Trophoblast cell (in vitro differentiated cells and primary cell): ENCODE data around the gene PTPRN2.

Experiments used
- DNase-seq, 2 donors: peaks; one replicate each; pipeline ENCODE4 v3.0.0-alpha.2; 2016
- H2AFZ ChIP-seq: 2 replicates; pipeline ENCODE4 v1.6.1; 2013; ENCODE audit warnings: low read length, moderate library complexity, mild to moderate bottlenecking; ENCODE audit not compliant: insufficient read depth, poor library complexity
- H2AK5ac ChIP-seq: 2 replicates; pipeline ENCODE4 v1.6.1; 2013; ENCODE audit warnings: mild to moderate bottlenecking, low read length
- H2BK120ac ChIP-seq: 2 replicates; pipeline ENCODE4 v1.6.1; 2013; ENCODE audit warnings: low read length, mild to moderate bottlenecking, moderate library complexity; ENCODE audit not compliant: insufficient read depth, poor library complexity
- H2BK12ac ChIP-seq: 2 replicates; pipeline ENCODE4 v1.6.1; 2013; ENCODE audit warnings: mild to moderate bottlenecking, low read length, moderate library complexity
- H2BK5ac ChIP-seq: 2 replicates; pipeline ENCODE4 v1.6.1; 2013; ENCODE audit warnings: low read length, low read depth, moderate library complexity, mild to moderate bottlenecking; ENCODE audit not compliant: poor library complexity
- H3K14ac ChIP-seq: 2 replicates; pipeline ENCODE4 v1.6.1; 2013; ENCODE audit warnings: mild to moderate bottlenecking, low read length
- H3K18ac ChIP-seq: 2 replicates; pipeline ENCODE4 v1.6.1; 2013; ENCODE audit warnings: mild to moderate bottlenecking, low read length
- H3K23ac ChIP-seq: 2 replicates; pipeline ENCODE4 v1.6.1; 2013; ENCODE audit warnings: low read length
- H3K27ac ChIP-seq: 2 replicates; pipeline ENCODE4 v1.5.1; 2013; ENCODE audit warnings: low read depth, mild to moderate bottlenecking, inconsistent platforms, low read length, moderate library complexity
- H3K27me3 ChIP-seq: 2 replicates; pipeline ENCODE4 v1.6.1; 2013; ENCODE audit warnings: inconsistent platforms, mild to moderate bottlenecking, low read length, moderate library complexity; ENCODE audit not compliant: insufficient read depth
- H3K36me3 ChIP-seq, 2 experiments: 1 replicate in 1 of 2; 2 replicates in 1 of 2; pipeline ENCODE4 v1.6.1; 2013; ENCODE audit warnings: low read length in 2 of 2, mild to moderate bottlenecking in 2 of 2, moderate library complexity in 1 of 2; ENCODE audit not compliant: insufficient read depth in 2 of 2, control insufficient read depth in 1 of 2
- H3K4ac ChIP-seq: 2 replicates; pipeline ENCODE4 v1.6.1; 2013; ENCODE audit warnings: low read depth, mild to moderate bottlenecking, low read length, moderate library complexity
- H3K4me1 ChIP-seq, 2 experiments: 1 replicate in 1 of 2; 2 replicates in 1 of 2; pipeline ENCODE4 v1.6.1; 2013; ENCODE audit warnings: low read length in 2 of 2, mild to moderate bottlenecking in 2 of 2, moderate library complexity in 1 of 2; ENCODE audit not compliant: insufficient read depth in 2 of 2, control insufficient read depth in 1 of 2
- H3K4me2 ChIP-seq: 2 replicates; pipeline ENCODE4 v1.6.1; 2013; ENCODE audit warnings: inconsistent platforms, mild to moderate bottlenecking, low read length, moderate library complexity
- H3K4me3 ChIP-seq: 2 replicates; pipeline ENCODE4 v1.5.1; 2013; ENCODE audit warnings: mild to moderate bottlenecking, low read depth, low read length, inconsistent platforms
- H3K79me1 ChIP-seq: one replicate; pipeline ENCODE4 v1.6.1; 2013; ENCODE audit warnings: low read length
- H3K79me2 ChIP-seq: 2 replicates; pipeline ENCODE4 v1.6.1; 2013; ENCODE audit warnings: low read length, mild to moderate bottlenecking; ENCODE audit not compliant: control insufficient read depth, insufficient read depth, poor library complexity
- H3K9ac ChIP-seq: 2 replicates; pipeline ENCODE4 v1.6.1; 2013; ENCODE audit warnings: mild to moderate bottlenecking, low read length
- H3K9me3 ChIP-seq: 2 replicates; pipeline ENCODE4 v1.6.1; 2013; ENCODE audit warnings: low read depth, mild to moderate bottlenecking, control low read depth, inconsistent platforms, low read length; ENCODE audit not compliant: insufficient read depth
- H4K12ac ChIP-seq: 2 replicates; pipeline ENCODE4 v1.6.1; 2013; ENCODE audit warnings: low read depth, mild to moderate bottlenecking, low read length, moderate library complexity
- H4K8ac ChIP-seq: 2 replicates; pipeline ENCODE4 v1.6.1; 2013; ENCODE audit warnings: low read depth, mild to moderate bottlenecking, low read length, moderate library complexity
- H4K91ac ChIP-seq: one replicate; pipeline ENCODE4 v1.6.1; 2013; ENCODE audit warnings: low read depth, mild to moderate bottlenecking, low read length, moderate library complexity
- WGBS: extraction: QIAGEN DNeasy Blood & Tissue Kit; methylation state at CpG from one replicate; pipeline ENCODE4 v1.1.7; 2013; ENCODE audit warnings: missing lambda C conversion rate; ENCODE audit not compliant: insufficient read length, insufficient coverage; ENCODE audit errors: extremely low coverage; 5-methylcytosine and 5-hydroxymethylcytosine counted together

PTPRN2 gene

DNA sequence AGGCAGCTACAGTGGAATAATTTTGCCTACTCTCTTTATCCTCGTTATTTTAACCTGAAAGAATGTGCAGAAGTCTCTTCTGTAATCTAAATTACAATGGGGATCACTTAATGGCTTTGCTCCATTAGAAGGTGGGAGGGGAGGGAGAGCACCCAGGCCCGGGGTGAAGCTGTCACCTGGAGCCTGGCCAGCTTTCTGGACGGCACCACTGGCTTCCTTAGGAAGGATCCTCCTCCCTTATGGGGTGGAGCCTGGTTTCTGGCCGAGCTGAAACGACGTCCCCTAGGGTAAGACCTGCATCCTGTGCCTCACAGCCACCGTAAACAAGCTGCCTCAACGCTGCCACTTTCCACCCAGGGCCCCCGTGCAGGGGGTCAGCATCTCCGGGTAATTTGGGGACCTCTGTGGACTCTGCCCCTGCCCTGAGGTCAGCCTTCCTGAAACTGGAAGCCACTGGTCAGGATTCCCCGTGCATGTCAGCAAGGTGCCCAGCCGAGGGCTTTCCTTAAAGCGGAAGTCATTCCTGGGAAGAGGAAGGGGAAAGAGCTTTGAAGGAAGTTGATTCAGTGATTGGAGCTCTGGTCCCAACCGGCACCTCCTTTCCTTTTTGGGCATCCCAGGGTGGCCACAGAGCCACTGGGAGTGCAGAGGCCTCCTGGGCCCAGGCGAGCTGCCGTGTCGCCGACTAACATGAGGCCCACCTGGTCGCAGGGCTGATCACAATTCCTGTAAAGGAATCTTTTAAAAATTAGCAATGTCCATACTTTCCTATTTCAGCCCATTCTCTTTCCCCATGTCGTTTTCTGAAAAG, 681.8 kb downstream of the PTPRN2 start:
- Histone ChIP-seq H4K12ac (no peak overlapping the region), H3K4me3 (no peak overlapping the region), H3K18ac (no peak overlapping the region), H3K79me1 (no peaks in the 10 kb centered on the region), H3K27ac (no peak overlapping the region), H3K9ac (no peak overlapping the region), H3K36me3 (no peaks in the 10 kb centered on the region), H2AK5ac (no peak overlapping the region), H3K9me3 (peaks cover 12% of the 10 kb centered on the region), H2BK5ac (no peak overlapping the region), H4K91ac (no peak overlapping the region), H3K4ac (no peak overlapping the region), H2BK120ac (no peak overlapping the region), H3K79me2 (no peaks in the 10 kb centered on the region), H2AFZ (no peak overlapping the region), H3K4me2 (no peak overlapping the region), H4K8ac (no peak overlapping the region), H2BK12ac (no peak overlapping the region), H3K27me3 (no peaks in the 10 kb centered on the region), H3K23ac (no peak overlapping the region), H3K14ac (no peak overlapping the region), H3K4me1 (no peaks in the 10 kb centered on the region)
- WGBS: no CpG with 5 or more reads among the region's 20 CpGs
- no peak for DNase-seq

DNA sequence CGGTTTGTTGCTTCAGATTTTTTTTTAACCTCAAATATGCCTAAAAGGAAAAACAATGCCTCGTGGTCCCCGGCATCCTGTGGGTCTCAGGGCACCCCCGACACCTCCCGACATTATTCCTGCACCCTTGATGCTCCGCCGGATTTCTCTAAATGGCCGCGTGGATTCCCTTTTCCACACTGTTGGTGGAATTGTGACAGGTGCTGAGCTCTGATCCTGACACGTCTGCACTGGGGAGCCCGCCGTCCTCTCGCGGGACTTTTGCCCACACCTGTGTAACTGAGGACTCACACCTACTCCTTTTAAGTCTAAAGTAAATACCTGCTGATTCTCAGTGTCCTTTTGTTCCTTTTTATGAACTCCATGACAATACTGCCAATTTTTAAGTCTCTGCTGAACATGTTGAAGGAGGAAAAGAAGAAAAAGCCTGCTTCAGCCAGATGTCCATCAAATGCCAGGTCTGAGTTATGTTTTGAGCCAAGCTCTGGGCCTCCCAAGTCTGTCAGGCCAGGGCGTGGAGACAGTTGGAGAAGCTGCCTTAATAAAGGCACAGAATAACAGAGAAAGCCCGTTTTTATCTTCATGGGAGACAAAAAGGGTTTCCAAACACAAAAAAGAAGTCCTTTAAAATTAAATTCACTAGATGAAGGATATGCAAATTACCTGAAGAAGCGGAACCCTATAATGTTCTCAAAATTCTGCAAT, 682.6 kb downstream of the PTPRN2 start:
- Histone ChIP-seq H4K91ac (no peak overlapping the region), H3K79me2 (no peaks in the 10 kb centered on the region), H3K23ac (no peak overlapping the region), H3K9ac (no peak overlapping the region), H3K4me1 (no peaks in the 10 kb centered on the region), H3K79me1 (no peaks in the 10 kb centered on the region), H3K4ac (no peak overlapping the region), H2BK5ac (no peak overlapping the region), H3K9me3 (peaks cover 12% of the 10 kb centered on the region), H4K12ac (no peak overlapping the region), H2BK120ac (no peak overlapping the region), H2BK12ac (no peak overlapping the region), H2AFZ (no peak overlapping the region), H3K4me2 (no peak overlapping the region), H2AK5ac (no peak overlapping the region), H3K27ac (no peak overlapping the region), H3K14ac (no peak overlapping the region), H3K4me3 (no peak overlapping the region), H3K18ac (no peak overlapping the region), H3K27me3 (no peaks in the 10 kb centered on the region), H3K36me3 (no peaks in the 10 kb centered on the region), H4K8ac (no peak overlapping the region)
- WGBS: no CpG with 5 or more reads among the region's 17 CpGs
- no peak for DNase-seq

DNA sequence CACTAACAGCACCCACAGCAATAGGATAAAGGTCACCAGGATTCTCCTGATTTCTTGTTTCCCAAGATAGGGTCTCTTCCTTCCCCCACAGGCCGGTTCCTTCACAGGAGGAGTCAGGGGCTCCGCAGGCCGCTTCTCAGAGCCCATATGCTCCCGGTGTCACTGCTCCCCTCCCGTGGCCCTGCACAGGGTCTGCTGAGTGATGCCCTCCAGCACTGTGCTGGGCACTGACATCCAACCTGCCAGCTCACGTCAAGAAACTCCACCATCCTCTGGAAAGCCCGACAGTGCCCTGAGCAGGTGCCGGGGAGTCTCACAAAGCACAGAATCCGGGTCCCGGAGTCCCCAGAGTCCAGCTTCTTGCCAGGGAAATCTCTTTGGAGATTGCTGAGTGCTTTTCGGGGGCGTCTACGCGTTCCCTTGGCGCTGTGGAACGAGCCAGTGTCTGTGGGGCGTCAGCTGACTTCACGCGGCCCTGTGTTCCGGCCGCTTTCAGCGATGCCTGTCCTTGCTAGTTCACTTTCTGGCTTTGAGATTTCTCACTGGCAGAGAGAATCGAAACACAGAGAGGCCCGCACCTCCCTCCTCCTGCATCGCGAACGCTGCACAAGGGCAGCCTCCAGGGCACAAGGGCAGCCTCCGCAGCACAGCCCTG, 683.3 kb downstream of the PTPRN2 start:
- no peak overlapping the region for H3K4ac ChIP-seq
- DNase-seq: no peak
- H4K91ac ChIP-seq: no peak overlapping the region
- no peaks in the 10 kb centered on the region for H3K27me3 ChIP-seq
- WGBS: no CpG with 5 or more reads among the region's 28 CpGs
- no peak overlapping the region for H2AK5ac ChIP-seq
- no peak overlapping the region for H3K18ac ChIP-seq
- H3K4me3 ChIP-seq: no peak overlapping the region
- H2BK12ac ChIP-seq: no peak overlapping the region
- no peaks in the 10 kb centered on the region for H3K4me1 ChIP-seq
- no peak overlapping the region for H2BK120ac ChIP-seq
- H2AFZ ChIP-seq: no peak overlapping the region
- no peak overlapping the region for H3K23ac ChIP-seq
- H3K79me2 ChIP-seq: no peaks in the 10 kb centered on the region
- no peak overlapping the region for H3K9ac ChIP-seq
- H3K4me2 ChIP-seq: no peak overlapping the region
- no peaks in the 10 kb centered on the region for H3K36me3 ChIP-seq
- H4K8ac ChIP-seq: no peak overlapping the region
- H3K9me3 ChIP-seq: peaks cover 11% of the 10 kb centered on the region
- H3K79me1 ChIP-seq: no peaks in the 10 kb centered on the region
- no peak overlapping the region for H2BK5ac ChIP-seq
- no peak overlapping the region for H3K14ac ChIP-seq
- H3K27ac ChIP-seq: no peak overlapping the region
- no peak overlapping the region for H4K12ac ChIP-seq

DNA sequence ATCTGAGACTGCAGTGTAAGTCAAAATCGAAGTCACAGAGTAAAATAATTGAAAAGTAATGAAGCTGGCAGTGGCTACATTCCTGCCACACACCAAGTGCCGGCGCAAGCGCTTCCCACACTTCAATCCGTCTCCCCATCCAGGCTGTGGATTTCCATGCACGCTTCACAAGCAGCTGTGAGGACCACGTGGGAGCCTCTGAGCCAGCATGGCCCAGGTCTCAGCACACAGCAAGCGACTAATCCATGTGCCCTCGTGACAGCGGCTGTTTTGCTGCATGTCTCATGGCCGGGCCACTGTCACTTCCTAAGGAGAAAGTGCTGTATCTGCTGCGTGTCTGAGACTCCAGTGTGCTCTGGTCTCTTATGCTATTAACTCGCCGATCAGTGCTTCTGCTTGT, 683.9 kb downstream of the PTPRN2 start:
- H3K27ac ChIP-seq: no peak overlapping the region
- no peak overlapping the region for H3K18ac ChIP-seq
- H4K91ac ChIP-seq: no peak overlapping the region
- H3K79me1 ChIP-seq: no peaks in the 10 kb centered on the region
- no peak overlapping the region for H2AFZ ChIP-seq
- no peak overlapping the region for H3K4ac ChIP-seq
- no peak overlapping the region for H3K14ac ChIP-seq
- DNase-seq: no peak
- H3K27me3 ChIP-seq: no peaks in the 10 kb centered on the region
- H3K4me3 ChIP-seq: no peak overlapping the region
- no peak overlapping the region for H2BK120ac ChIP-seq
- H2BK5ac ChIP-seq: no peak overlapping the region
- H4K12ac ChIP-seq: no peak overlapping the region
- no CpG with 5 or more reads among the region's 14 CpGs for WGBS
- peaks cover 11% of the 10 kb centered on the region for H3K9me3 ChIP-seq
- no peak overlapping the region for H3K4me2 ChIP-seq
- no peak overlapping the region for H4K8ac ChIP-seq
- no peaks in the 10 kb centered on the region for H3K36me3 ChIP-seq
- H2AK5ac ChIP-seq: no peak overlapping the region
- H2BK12ac ChIP-seq: no peak overlapping the region
- H3K23ac ChIP-seq: no peak overlapping the region
- no peaks in the 10 kb centered on the region for H3K79me2 ChIP-seq
- no peak overlapping the region for H3K9ac ChIP-seq
- no peaks in the 10 kb centered on the region for H3K4me1 ChIP-seq
